Measurements from ENCODE around the gene HOXD4.

Gene HOXD4

DNA sequence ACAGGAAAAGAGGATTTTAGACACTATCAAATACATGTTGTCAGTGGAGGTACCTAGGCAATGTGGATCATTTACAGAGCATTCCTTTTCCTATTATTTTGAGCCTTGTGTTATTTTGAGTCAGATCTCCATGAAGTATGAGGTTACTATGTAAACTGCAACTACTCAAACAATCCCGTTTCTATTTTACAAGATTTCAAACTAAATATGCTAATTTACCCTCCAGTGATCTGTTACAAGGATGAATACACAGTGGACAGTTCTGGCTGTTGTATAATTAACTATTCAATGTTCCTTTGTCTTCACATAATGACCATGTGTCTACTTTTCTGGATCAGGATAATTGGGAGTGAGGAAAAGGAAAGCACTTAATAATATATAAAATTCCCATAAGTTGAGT, 41.7 kb downstream of the HOXD4 start:
- DNase-seq = no peak

GRCh38 chr2:176199902-176200301, 48.6 kb downstream of the HOXD4 start:
- no peak for DNase-seq

GRCh38 chr2:176200971-176201370, 49.6 kb downstream of the HOXD4 start:
- no peak for DNase-seq

DNA sequence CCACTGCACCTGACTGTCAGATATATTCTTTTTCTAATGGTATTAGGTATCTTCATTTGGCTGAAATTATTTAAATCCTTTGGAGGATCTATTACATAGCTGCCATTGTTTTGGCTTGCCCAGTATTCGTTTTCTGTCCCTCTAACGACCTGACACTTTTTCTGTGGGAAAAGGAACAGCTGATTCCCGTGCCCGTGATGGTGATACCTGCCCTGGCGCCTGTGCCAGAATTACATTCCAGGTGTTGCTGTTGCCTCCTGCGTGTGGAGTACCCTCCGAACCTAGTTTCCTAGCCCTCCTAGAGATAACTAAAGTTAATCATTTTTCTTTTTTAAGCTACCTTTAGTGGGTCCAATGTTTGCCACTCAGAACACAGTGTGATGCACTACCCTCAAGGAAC, 51.1 kb downstream of the HOXD4 start:
- DNase-seq = no peak
